GM23338 (cell line): Measurements from ENCODE around the gene OR7G1.

Experiments
- CREB1 ChIP-seq: fragments of 250-450 bp; sonication (Bioruptor Pico); IDR thresholded peaks from 2 replicates; pipeline ENCODE4 v1.5.0; 2020; ENCODE audit warnings: low read depth, mild to moderate bottlenecking, moderate library complexity
- EZH2 ChIP-seq: fragments of 200-600 bp; sonication (generic); IDR thresholded peaks from one replicate; pipeline ENCODE4 v1.8.0; 2017; ENCODE audit warnings: antibody characterized with exemption, mild to moderate bottlenecking, low read depth; ENCODE audit not compliant: unreplicated experiment
- EZH2phosphoT487 ChIP-seq: fragments of 200-600 bp; sonication (generic); IDR thresholded peaks from one replicate; pipeline ENCODE4 v1.8.1; 2018; ENCODE audit warnings: antibody characterized with exemption; ENCODE audit not compliant: unreplicated experiment
- POLR2AphosphoS5 ChIP-seq: IDR thresholded peaks from 2 replicates; pipeline ENCODE4 v1.6.1; 2016; ENCODE audit warnings: antibody characterized with exemption, low read depth
- TF ChIP-seq, protein P1 (sequence below), 2 experiments: fragments of 200-600 bp in 1 of 2; sonication (generic) in 1 of 2; conservative IDR thresholded peaks; 2 replicates each; pipeline versions ENCODE4 v1.5.1 to v1.6.1; 2016 to 2017; ENCODE audit warnings: antibody characterized with exemption in 2 of 2, low read depth in 2 of 2, mild to moderate bottlenecking in 2 of 2, moderate library complexity in 1 of 2
- TF ChIP-seq, protein P2 (sequence below): IDR thresholded peaks from one replicate; pipeline ENCODE4 v1.6.1; 2018; ENCODE audit warnings: antibody characterized with exemption; ENCODE audit not compliant: unreplicated experiment

DNA sequence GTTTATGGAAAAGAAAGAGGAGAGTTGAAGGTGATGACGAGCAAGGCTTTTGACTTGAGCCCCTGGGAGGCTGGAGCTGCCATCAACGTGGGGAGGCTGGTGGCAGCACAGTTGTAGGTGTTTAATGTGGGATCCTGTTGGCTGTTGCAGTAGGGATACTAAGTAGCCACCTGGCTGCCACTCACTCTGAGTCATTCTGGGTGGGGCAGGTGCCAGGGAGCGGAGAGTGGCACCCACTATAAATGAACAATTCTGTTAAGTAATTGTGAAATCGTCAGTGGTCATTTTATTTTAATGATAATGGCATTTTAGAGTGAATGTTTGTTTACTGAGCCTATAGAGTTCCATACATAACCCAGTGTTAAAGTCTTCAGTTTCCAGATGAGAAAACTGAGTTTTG is 34.4 kb upstream of the OR7G1 start:
- TF ChIP-seq, protein P1, sequence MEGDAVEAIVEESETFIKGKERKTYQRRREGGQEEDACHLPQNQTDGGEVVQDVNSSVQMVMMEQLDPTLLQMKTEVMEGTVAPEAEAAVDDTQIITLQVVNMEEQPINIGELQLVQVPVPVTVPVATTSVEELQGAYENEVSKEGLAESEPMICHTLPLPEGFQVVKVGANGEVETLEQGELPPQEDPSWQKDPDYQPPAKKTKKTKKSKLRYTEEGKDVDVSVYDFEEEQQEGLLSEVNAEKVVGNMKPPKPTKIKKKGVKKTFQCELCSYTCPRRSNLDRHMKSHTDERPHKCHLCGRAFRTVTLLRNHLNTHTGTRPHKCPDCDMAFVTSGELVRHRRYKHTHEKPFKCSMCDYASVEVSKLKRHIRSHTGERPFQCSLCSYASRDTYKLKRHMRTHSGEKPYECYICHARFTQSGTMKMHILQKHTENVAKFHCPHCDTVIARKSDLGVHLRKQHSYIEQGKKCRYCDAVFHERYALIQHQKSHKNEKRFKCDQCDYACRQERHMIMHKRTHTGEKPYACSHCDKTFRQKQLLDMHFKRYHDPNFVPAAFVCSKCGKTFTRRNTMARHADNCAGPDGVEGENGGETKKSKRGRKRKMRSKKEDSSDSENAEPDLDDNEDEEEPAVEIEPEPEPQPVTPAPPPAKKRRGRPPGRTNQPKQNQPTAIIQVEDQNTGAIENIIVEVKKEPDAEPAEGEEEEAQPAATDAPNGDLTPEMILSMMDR (conservative IDR thresholded peaks at IDR 0.05; ENCODE audit: low read depth in 2 of 2): no peak
- TF ChIP-seq EZH2 (no peak), CREB1 (CRISPR knock-in tag) (no peak), EZH2phosphoT487 (no peak), POLR2AphosphoS5 (no peak)
- TF ChIP-seq, protein P2, sequence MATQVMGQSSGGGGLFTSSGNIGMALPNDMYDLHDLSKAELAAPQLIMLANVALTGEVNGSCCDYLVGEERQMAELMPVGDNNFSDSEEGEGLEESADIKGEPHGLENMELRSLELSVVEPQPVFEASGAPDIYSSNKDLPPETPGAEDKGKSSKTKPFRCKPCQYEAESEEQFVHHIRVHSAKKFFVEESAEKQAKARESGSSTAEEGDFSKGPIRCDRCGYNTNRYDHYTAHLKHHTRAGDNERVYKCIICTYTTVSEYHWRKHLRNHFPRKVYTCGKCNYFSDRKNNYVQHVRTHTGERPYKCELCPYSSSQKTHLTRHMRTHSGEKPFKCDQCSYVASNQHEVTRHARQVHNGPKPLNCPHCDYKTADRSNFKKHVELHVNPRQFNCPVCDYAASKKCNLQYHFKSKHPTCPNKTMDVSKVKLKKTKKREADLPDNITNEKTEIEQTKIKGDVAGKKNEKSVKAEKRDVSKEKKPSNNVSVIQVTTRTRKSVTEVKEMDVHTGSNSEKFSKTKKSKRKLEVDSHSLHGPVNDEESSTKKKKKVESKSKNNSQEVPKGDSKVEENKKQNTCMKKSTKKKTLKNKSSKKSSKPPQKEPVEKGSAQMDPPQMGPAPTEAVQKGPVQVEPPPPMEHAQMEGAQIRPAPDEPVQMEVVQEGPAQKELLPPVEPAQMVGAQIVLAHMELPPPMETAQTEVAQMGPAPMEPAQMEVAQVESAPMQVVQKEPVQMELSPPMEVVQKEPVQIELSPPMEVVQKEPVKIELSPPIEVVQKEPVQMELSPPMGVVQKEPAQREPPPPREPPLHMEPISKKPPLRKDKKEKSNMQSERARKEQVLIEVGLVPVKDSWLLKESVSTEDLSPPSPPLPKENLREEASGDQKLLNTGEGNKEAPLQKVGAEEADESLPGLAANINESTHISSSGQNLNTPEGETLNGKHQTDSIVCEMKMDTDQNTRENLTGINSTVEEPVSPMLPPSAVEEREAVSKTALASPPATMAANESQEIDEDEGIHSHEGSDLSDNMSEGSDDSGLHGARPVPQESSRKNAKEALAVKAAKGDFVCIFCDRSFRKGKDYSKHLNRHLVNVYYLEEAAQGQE: no peak
